SU-DHL-6 (cell line): ENCODE data around the gene RAB3C.

Experiments
- H2AFZ ChIP-seq: fragments of 200-600 bp; sonication (generic); 2 replicates; pipeline ENCODE4 v1.6.1; 2014; ENCODE audit warnings: low read depth, mild to moderate bottlenecking, moderate library complexity, mixed read lengths, antibody characterized with exemption, low read length; ENCODE audit not compliant: severe bottlenecking
- H3F3A ChIP-seq: fragments of 200-600 bp; shearing (Covaris generic); 2 replicates; pipeline ENCODE4 v1.6.0; 2016; ENCODE audit warnings: antibody characterized with exemption, mild to moderate bottlenecking; ENCODE audit not compliant: insufficient read depth
- H3K27ac ChIP-seq: fragments of 200-600 bp; sonication (generic); 2 replicates; pipeline ENCODE4 v1.5.1; 2016; ENCODE audit warnings: low read depth, mild to moderate bottlenecking, low read length, moderate library complexity, mixed read lengths
- H3K27me3 ChIP-seq: fragments of 200-600 bp; sonication (generic), shearing (Covaris generic); 2 replicates; pipeline ENCODE4 v1.6.0; 2014; ENCODE audit warnings: mild to moderate bottlenecking, low read length
- H3K36me3 ChIP-seq: fragments of 200-600 bp; sonication (generic); 2 replicates; pipeline ENCODE4 v1.6.1; 2014; ENCODE audit warnings: mild to moderate bottlenecking, low read length, mixed read lengths
- H3K4me2 ChIP-seq: fragments of 300-600, 200-600 bp; shearing (Covaris generic), sonication (generic); 2 replicates; pipeline ENCODE4 v1.6.0; 2014; ENCODE audit warnings: low read length, low read depth, mild to moderate bottlenecking; ENCODE audit not compliant: poor library complexity, severe bottlenecking
- H3K4me3 ChIP-seq: fragments of 200-600 bp; sonication (generic); 2 replicates; pipeline ENCODE4 v1.5.1; 2014; ENCODE audit warnings: antibody characterized with exemption, low read length, mild to moderate bottlenecking, mixed read lengths; ENCODE audit not compliant: insufficient read depth, poor library complexity, severe bottlenecking
- H3K79me2 ChIP-seq: fragments of 200-600 bp; sonication (generic); 2 replicates; pipeline ENCODE4 v1.6.1; 2014; ENCODE audit warnings: mild to moderate bottlenecking, low read length, moderate library complexity; ENCODE audit not compliant: insufficient read depth
- H3K9ac ChIP-seq: fragments of 200-600 bp; sonication (generic); 2 replicates; pipeline ENCODE4 v1.7.0; 2014; ENCODE audit warnings: mild to moderate bottlenecking, low read length
- H3K9me2 ChIP-seq: fragments of 200-600 bp; sonication (generic); replicated peaks from 2 replicates; pipeline ENCODE4 v1.6.1; 2014; ENCODE audit warnings: low read length; ENCODE audit not compliant: insufficient read depth
- H3K9me3 ChIP-seq: fragments of 200-600 bp; sonication (generic); 2 replicates; pipeline ENCODE4 v1.6.1; 2014; ENCODE audit warnings: low read length, mixed read lengths; ENCODE audit not compliant: insufficient read depth
- H4K20me1 ChIP-seq: fragments of 200-600 bp; sonication (generic); 2 replicates; pipeline ENCODE4 v1.6.1; 2014; ENCODE audit warnings: low read depth, mild to moderate bottlenecking, antibody characterized with exemption, low read length, moderate library complexity, mixed read lengths
- CTCF ChIP-seq: fragments of 200-600 bp; sonication (generic); IDR thresholded peaks from one replicate; pipeline ENCODE4 v1.5.1; 2017; ENCODE audit warnings: antibody characterized with exemption, mild to moderate bottlenecking, low read length, moderate library complexity; ENCODE audit not compliant: insufficient read depth, poor library complexity, severe bottlenecking
- EZH2phosphoT487 ChIP-seq: fragments of 200-600 bp; sonication (generic), shearing (Covaris generic); conservative IDR thresholded peaks from 2 replicates; pipeline ENCODE4 v1.6.1; 2018; ENCODE audit warnings: mild to moderate bottlenecking, antibody characterized with exemption, low read length, moderate library complexity, mixed read lengths

Gene RAB3C

GRCh38 chr5:58745350-58745749, 162.5 kb downstream of the RAB3C start:
- Histone ChIP-seq H3K27me3 (peaks cover 3% of the 10 kb centered on the region; the same call in 1 of the 2 replicates), H3K36me3 (no peaks in the 10 kb centered on the region), H3K9me2 (no peaks in the 10 kb centered on the region), H2AFZ (no peak overlapping the region), H3F3A (no peaks in the 10 kb centered on the region), H3K4me2 (no peak overlapping the region), H3K27ac (no peak overlapping the region), H3K4me3 (no peak overlapping the region), H3K9me3 (no peaks in the 10 kb centered on the region), H3K79me2 (no peaks in the 10 kb centered on the region), H4K20me1 (no peaks in the 10 kb centered on the region), H3K9ac (no peak overlapping the region)
- no peak for TF ChIP-seq EZH2phosphoT487
- no peak for TF ChIP-seq CTCF

GRCh38 chr5:58746321-58746720, 163.4 kb downstream of the RAB3C start:
- Histone ChIP-seq H3K9me2 (no peaks in the 10 kb centered on the region), H4K20me1 (no peaks in the 10 kb centered on the region), H3K27ac (no peak overlapping the region), H3K27me3 (peaks cover 3% of the 10 kb centered on the region; the same call in 1 of the 2 replicates), H3K79me2 (no peaks in the 10 kb centered on the region), H3K4me3 (no peak overlapping the region), H3K4me2 (no peak overlapping the region), H3F3A (no peaks in the 10 kb centered on the region), H3K9me3 (no peaks in the 10 kb centered on the region), H2AFZ (no peak overlapping the region), H3K36me3 (no peaks in the 10 kb centered on the region), H3K9ac (no peak overlapping the region)
- no peak for TF ChIP-seq CTCF

GRCh38 chr5:58750036-58750435, 167.2 kb downstream of the RAB3C start:
- no peak overlapping the region for H3K4me2 ChIP-seq
- peaks cover 3% of the 10 kb centered on the region; the same call in 1 of the 2 replicates for H3K27me3 ChIP-seq
- no peaks in the 10 kb centered on the region for H3F3A ChIP-seq
- no peak overlapping the region for H2AFZ ChIP-seq
- no peaks in the 10 kb centered on the region for H3K9me2 ChIP-seq
- no peaks in the 10 kb centered on the region for H3K9me3 ChIP-seq
- TF ChIP-seq CTCF (no peak), EZH2phosphoT487 (no peak)
- H3K79me2 ChIP-seq, result no peaks in the 10 kb centered on the region
- no peak overlapping the region for H3K4me3 ChIP-seq
- H4K20me1 ChIP-seq, result no peaks in the 10 kb centered on the region
- H3K36me3 ChIP-seq, result no peaks in the 10 kb centered on the region
- no peak overlapping the region for H3K9ac ChIP-seq
- no peak overlapping the region for H3K27ac ChIP-seq
